IPS-18a (cell line): ENCODE data around the gene DNAJC22.
"Not testable (repeated sequence)": the region's sequence is repeated elsewhere in the genome, so short reads cannot be mapped to it uniquely, and the experiment has no call there.

Experiments used
- H3K27ac ChIP-seq: one replicate; pipeline ENCODE4 v1.5.1; 2013; ENCODE audit warnings: low read length
- H3K27me3 ChIP-seq: one replicate; pipeline ENCODE4 v1.6.1; 2013; ENCODE audit warnings: mild to moderate bottlenecking, low read length; ENCODE audit not compliant: control insufficient read depth, insufficient read depth
- H3K36me3 ChIP-seq: one replicate; pipeline ENCODE4 v1.6.1; 2013; ENCODE audit warnings: low read depth, low read length; ENCODE audit not compliant: control insufficient read depth
- H3K4me1 ChIP-seq: one replicate; pipeline ENCODE4 v1.6.1; 2013; ENCODE audit warnings: low read depth, low read length; ENCODE audit not compliant: control insufficient read depth
- H3K4me3 ChIP-seq: one replicate; pipeline ENCODE4 v1.5.1; 2013; ENCODE audit warnings: low read length
- H3K9ac ChIP-seq: one replicate; pipeline ENCODE4 v1.6.1; 2013; ENCODE audit warnings: mild to moderate bottlenecking, low read length, moderate library complexity
- H3K9me3 ChIP-seq: one replicate; pipeline ENCODE4 v1.6.1; 2013; ENCODE audit warnings: low read depth, low read length; ENCODE audit not compliant: control insufficient read depth

Gene DNAJC22

DNA sequence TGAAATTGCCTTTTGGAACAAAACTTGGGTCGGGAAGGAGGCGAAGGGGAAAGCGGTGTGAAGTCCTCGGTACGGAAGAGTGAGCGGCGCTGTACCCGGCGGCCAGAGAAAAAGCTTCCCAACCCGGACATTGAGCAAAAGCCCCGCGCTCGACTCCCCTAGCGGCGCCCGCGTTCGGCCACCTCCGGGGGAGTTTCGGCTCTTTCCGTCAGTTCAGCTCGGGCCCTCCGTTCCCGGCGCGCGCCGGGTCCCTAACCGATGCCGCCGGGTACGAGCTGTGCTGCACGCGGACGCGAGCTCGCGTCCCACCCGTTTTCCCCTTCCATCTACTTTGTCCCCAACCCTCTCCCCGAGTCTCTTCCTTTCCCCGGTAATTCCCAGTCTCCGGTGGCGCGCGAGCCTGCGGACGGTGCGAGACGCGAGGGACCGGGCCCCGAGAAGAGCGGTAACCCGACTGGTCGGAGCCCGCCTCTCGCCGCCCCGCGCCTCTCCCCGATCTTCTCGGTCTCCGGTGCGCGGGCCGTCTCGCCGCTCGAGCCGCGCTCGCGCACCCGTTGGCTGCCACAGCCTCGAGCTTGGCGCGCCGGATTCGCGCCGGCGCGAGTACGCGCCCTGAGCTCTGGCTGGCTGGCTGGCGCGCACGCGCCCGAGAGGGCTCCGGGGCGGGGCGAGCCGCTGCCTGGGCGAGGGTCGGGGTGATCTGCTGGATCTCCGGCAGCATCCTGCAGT is 20.1 kb downstream of the DNAJC22 start:
- peak overlapping the region; percentile 97 for H3K4me3 ChIP-seq
- peaks cover 16% of the 10 kb centered on the region for H3K4me1 ChIP-seq
- H3K9ac ChIP-seq, result peak overlapping the region; percentile 93
- H3K27ac ChIP-seq, result peak overlapping the region; percentile 91
- H3K36me3 ChIP-seq, result no peaks in the 10 kb centered on the region
- H3K27me3 ChIP-seq, result peaks cover 12% of the 10 kb centered on the region
- H3K9me3 ChIP-seq, result no peaks in the 10 kb centered on the region

DNA sequence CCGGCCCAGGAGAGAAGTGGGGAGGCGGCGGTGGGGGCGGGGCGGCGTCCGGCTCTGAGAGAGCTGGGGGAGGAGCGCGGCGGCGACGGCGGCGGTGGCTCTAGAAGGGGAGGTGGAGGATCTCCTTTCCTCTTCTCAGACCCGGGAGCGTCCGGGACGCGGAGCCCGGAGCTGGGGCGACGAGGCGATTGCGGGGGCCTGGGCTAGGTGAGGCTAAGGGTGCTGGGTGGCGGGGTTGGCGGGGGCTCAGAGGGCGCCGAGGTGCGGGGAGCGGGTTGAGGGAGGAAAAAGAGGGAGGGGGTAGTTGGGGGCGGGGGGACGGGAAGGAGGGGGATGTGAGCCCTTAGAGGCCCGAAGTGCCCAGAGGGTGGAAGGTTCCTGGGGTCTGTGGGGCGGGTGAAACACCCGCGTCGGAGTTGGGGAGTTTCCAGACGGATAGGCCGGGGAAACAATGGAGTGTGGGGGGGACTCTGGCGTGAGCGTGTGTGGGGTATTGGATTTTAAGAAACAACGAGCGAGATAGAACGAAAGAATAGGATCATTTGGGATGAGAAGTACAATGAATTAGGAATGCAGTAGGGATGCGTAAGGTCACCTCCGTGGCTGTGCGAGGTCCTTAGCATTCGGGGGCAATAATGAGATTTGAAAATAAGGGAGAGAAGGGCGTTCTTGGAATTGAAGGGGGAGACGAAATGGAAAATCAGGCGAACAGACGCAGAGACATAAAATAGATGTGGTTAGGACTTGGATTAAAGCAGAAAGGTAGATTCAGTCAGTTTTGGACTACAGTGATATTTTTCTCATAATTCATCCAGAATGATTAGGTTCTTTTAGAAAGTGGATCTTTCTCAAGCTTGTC is 20.9 kb downstream of the DNAJC22 start, which contains the start of gene SPATS2:
Gene SPATS2, plus strand, starts transcription at position 82 of the 859 bp plus-strand sequence. CDS start 93,551 bp downstream, outside the sequence.
- Histone ChIP-seq H3K27me3 (peaks cover 12% of the 10 kb centered on the region), H3K9ac (peak within 1 kb of the TSS; percentile 93), H3K9me3 (no peaks in the 10 kb centered on the region), H3K36me3 (no peaks in the 10 kb centered on the region), H3K4me1 (peaks cover 16% of the 10 kb centered on the region), H3K4me3 (peak within 1 kb of the TSS; percentile 97), H3K27ac (peak within 1 kb of the TSS; percentile 91)

DNA sequence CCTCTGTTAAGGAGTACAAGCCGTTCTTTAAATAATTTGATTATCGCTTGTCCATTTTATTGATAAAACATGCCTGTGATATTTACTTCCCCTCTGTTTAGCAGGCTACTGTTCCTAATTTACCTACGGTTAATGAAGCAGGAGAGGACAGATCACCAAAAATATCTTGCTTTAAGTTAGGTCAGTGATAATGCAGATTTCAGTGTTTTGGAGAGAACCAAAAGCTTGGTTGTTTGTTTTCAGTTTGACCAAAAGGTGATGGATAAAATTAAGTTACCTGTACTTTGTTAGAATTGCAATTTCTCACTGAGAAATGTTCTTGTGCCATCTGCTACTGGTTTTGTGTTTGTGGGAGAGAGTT is 21.5 kb downstream of the DNAJC22 start:
- Histone ChIP-seq H3K27me3 (peaks cover 12% of the 10 kb centered on the region), H3K9ac (peak overlapping the region; percentile 93), H3K36me3 (no peaks in the 10 kb centered on the region), H3K27ac (no peak overlapping the region), H3K9me3 (no peaks in the 10 kb centered on the region), H3K4me3 (peak overlapping the region; percentile 97), H3K4me1 (peaks cover 16% of the 10 kb centered on the region)

GRCh38 chr12:49369411-49370145 is 22.9 kb downstream of the DNAJC22 start:
- H3K27ac ChIP-seq, result no peak overlapping the region
- no peaks in the 10 kb centered on the region for H3K9me3 ChIP-seq
- H3K36me3 ChIP-seq, result no peaks in the 10 kb centered on the region
- H3K4me1 ChIP-seq, result peaks cover 16% of the 10 kb centered on the region
- peaks cover 12% of the 10 kb centered on the region for H3K27me3 ChIP-seq
- no peak overlapping the region for H3K9ac ChIP-seq
- H3K4me3 ChIP-seq, result peak overlapping the region; percentile 5

- no peak overlapping the region for H3K9ac ChIP-seq
- no peak overlapping the region for H3K4me3 ChIP-seq
- H3K9me3 ChIP-seq, result no peaks in the 10 kb centered on the region
- H3K36me3 ChIP-seq, result no peaks in the 10 kb centered on the region
- no peak overlapping the region for H3K27ac ChIP-seq
- peaks cover 16% of the 10 kb centered on the region for H3K4me1 ChIP-seq
- H3K27me3 ChIP-seq, result peaks cover 2% of the 10 kb centered on the region
Observed at GRCh38 chr12:49370539-49370938, 23.9 kb downstream of the DNAJC22 start.

DNA sequence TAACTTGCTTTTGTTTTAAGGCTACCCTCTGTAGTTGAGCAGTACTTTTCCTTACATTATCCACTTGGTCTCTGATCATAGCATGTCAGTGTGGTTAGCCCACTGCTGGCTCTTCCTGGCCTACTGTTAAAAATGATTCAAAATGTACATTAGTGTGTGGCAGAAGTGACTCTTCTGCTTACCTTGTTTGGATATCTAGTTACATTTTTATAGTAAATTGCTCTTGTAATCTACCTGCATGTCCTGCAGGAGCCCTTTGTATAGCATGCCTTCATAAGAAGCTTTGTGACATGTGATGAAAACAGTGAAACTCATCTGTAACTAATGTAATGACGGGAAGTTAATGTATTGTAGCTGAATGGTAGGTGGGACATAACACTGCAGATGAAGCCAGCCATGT is 28.7 kb downstream of the DNAJC22 start:
- H3K4me1 ChIP-seq, result no peaks in the 10 kb centered on the region
- H3K27ac ChIP-seq, result no peak overlapping the region
- no peaks in the 10 kb centered on the region for H3K36me3 ChIP-seq
- H3K4me3 ChIP-seq, result no peak overlapping the region
- H3K9me3 ChIP-seq, result no peaks in the 10 kb centered on the region
- H3K9ac ChIP-seq, result no peak overlapping the region
- H3K27me3 ChIP-seq, result no peaks in the 10 kb centered on the region

DNA sequence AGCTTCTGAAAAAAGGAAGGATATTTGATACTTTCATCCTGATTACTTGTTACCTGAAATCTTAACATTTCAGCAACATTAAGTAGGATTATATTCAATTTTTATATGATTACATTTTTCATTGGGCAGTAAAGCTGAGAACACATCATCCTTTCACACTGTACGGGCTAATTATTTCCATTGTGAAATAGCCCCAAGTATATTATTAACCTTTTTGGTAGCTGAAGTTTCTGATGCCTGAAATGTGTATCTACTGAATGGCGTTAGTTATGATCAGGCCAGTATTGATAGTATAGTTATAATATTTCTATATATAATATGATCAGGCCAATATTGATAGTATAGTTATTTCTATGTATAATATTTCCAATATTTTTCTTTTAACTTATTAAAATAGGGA is 30.7 kb downstream of the DNAJC22 start:
- H3K4me3 ChIP-seq, result no peak overlapping the region
- H3K4me1 ChIP-seq, result no peaks in the 10 kb centered on the region
- H3K27ac ChIP-seq, result no peak overlapping the region
- no peaks in the 10 kb centered on the region for H3K36me3 ChIP-seq
- no peaks in the 10 kb centered on the region for H3K27me3 ChIP-seq
- H3K9me3 ChIP-seq, result no peaks in the 10 kb centered on the region
- H3K9ac ChIP-seq, result no peak overlapping the region

DNA sequence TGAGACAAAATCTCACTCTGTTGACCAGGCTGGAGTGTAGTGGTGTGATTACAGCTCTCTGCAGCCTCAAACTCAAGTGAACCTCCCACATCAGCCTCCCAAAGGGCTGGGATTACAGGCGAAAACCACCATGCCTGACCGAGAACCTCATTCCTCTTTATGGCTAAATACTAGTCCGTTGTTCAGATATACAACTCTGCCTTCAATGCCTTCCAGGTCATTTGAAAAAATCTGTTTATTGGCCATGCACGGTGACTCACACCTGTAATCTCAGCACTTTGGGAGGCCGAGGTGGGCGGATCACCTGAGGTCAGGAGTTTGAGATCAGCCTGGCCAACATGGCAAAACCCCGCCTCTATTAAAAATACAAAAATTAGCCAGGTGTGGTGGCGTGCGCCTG is 33.5 kb downstream of the DNAJC22 start:
- H3K9ac ChIP-seq, H3K4me3 ChIP-seq, H3K27me3 ChIP-seq, H3K4me1 ChIP-seq, H3K27ac ChIP-seq, H3K36me3 ChIP-seq, H3K9me3 ChIP-seq: not testable (repeated sequence)

- Histone ChIP-seq H3K36me3 (no peaks in the 10 kb centered on the region), H3K4me1 (peaks cover 4% of the 10 kb centered on the region), H3K27ac (no peak overlapping the region), H3K9ac (no peak overlapping the region), H3K27me3 (no peaks in the 10 kb centered on the region), H3K9me3 (no peaks in the 10 kb centered on the region), H3K4me3 (no peak overlapping the region)
Observed at GRCh38 chr12:49388682-49389386, 42.1 kb downstream of the DNAJC22 start.

GRCh38 chr12:49389387-49389703 is 42.7 kb downstream of the DNAJC22 start:
- H3K4me1 ChIP-seq, result peaks cover 4% of the 10 kb centered on the region
- no peak overlapping the region for H3K27ac ChIP-seq
- no peaks in the 10 kb centered on the region for H3K27me3 ChIP-seq
- no peaks in the 10 kb centered on the region for H3K36me3 ChIP-seq
- peak overlapping the region; percentile 5 for H3K4me3 ChIP-seq
- no peaks in the 10 kb centered on the region for H3K9me3 ChIP-seq
- H3K9ac ChIP-seq, result no peak overlapping the region

GRCh38 chr12:49397000-49397399 is 50.3 kb downstream of the DNAJC22 start:
- Histone ChIP-seq H3K9me3 (no peaks in the 10 kb centered on the region), H3K9ac (no peak overlapping the region), H3K27ac (no peak overlapping the region), H3K27me3 (no peaks in the 10 kb centered on the region), H3K36me3 (no peaks in the 10 kb centered on the region), H3K4me3 (no peak overlapping the region), H3K4me1 (peaks cover 10% of the 10 kb centered on the region)
